ENCODE data around the gene CEP43.

- TF ChIP-seq GATA2 (IDR thresholded peaks at IDR 0.05; ENCODE audit: low read depth, low read length) = no peak
- no peak for TF ChIP-seq GATA3 (IDR thresholded peaks at IDR 0.05; ENCODE audit: low read depth, low read length)
These were observed 21.0 kb downstream of the CEP43 start for GRCh38 chr6:167020206-167020605.
